C4-2B (cell line): ENCODE results near the gene POU6F2.

ENCODE experiments used
- H3K27ac ChIP-seq: fragments of 450-650 bp; 2 replicates; pipeline ENCODE4 v1.5.1; 2017
- CTCF ChIP-seq: fragments of 450-650 bp; conservative IDR thresholded peaks from 2 replicates; pipeline ENCODE4 v1.5.1; 2017; ENCODE audit warnings: mild to moderate bottlenecking
- ZFX ChIP-seq: fragments of 450-650 bp; IDR thresholded peaks from 2 replicates; pipeline ENCODE4 v1.6.1; 2017

Gene POU6F2

DNA sequence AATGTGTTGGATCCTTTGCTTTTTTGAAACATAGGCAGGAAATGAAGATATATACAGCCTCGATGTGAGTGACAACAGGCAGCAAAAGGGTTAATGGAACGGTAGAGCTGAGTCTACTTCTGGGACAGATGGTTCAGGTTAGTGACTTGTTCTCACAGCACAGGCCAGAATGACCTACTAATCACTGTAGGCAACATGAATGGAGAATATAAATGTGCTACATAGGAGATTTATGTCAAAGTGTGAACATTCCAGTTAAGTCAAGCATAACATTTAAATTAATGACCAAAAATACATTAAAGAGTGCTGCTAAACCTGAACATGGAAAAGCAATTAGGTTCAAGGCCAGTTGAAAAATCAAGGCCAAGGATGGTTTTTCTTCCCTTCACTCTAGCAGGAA is 235.2 kb downstream of the POU6F2 start:
- no peak for TF ChIP-seq ZFX
- no peak for TF ChIP-seq CTCF
- H3K27ac ChIP-seq = no peak overlapping the region

DNA sequence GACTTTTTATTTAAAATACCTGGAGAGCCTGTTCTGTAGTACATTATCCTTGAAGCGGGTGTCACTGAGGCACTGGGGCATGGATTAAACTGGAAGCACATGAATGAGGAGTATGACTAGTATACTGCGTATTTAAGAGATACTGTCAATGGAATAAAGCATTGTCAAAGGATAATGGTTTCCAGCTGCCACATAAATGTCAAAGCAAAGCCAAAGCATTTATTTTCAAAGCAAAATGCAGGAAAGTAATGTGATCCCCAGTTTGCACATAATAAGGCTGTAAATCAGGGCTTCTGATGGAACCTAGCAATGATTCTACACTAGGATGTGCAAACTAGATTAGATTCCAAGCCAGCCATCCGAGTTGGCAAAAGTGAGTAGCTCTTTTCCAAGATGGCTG is 240.1 kb downstream of the POU6F2 start:
- no peak overlapping the region for H3K27ac ChIP-seq
- no peak for TF ChIP-seq ZFX
- TF ChIP-seq CTCF = no peak

GRCh38 chr7:39219869-39220268 is 242.2 kb downstream of the POU6F2 start:
- TF ChIP-seq ZFX = no peak
- no peak for TF ChIP-seq CTCF
- H3K27ac ChIP-seq = no peak overlapping the region

DNA sequence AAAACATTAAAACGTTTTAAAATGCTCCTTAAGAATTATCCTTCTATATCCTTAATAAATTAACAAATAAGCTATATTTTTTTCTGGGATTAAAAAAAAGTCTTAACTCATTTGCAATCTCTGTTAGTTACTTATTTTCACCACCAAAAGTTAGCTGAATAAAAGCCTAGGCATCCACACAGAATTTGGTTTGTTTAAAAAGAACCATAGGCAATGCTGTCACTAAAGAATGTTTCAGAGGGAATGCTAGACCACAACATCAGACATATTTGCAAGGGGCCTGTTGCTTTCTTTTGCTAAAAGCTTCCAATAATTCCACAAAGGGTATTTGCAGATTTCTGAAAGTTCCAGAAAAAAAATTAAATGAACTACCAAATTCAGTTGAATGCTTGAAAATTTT is 244.2 kb downstream of the POU6F2 start:
- no peak for TF ChIP-seq ZFX
- TF ChIP-seq CTCF = no peak

DNA sequence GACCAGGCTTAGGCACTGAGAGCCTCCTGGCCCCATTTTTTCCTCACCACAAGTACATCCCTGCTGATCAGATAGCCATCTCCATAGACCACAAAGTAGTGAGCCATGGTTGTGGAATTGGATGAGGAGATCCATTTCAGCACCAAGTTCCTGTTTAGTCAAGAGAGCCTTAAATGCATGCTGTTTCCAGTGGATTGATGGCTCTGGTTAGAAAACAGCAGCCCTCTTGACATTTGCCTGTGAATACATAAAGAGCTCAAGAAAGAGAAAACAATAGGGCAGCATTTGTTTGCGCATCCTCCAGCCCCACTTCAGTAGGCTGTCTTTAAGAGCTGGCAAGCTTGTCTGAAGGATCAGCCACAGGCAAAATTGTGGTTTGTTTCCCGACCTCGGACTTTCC is 251.2 kb downstream of the POU6F2 start:
- H3K27ac ChIP-seq = no peak overlapping the region
- TF ChIP-seq CTCF (no peak), ZFX (no peak)

More for the DNA sequence above, 244.2 kb downstream of the POU6F2 start:
- no peak overlapping the region for H3K27ac ChIP-seq

DNA sequence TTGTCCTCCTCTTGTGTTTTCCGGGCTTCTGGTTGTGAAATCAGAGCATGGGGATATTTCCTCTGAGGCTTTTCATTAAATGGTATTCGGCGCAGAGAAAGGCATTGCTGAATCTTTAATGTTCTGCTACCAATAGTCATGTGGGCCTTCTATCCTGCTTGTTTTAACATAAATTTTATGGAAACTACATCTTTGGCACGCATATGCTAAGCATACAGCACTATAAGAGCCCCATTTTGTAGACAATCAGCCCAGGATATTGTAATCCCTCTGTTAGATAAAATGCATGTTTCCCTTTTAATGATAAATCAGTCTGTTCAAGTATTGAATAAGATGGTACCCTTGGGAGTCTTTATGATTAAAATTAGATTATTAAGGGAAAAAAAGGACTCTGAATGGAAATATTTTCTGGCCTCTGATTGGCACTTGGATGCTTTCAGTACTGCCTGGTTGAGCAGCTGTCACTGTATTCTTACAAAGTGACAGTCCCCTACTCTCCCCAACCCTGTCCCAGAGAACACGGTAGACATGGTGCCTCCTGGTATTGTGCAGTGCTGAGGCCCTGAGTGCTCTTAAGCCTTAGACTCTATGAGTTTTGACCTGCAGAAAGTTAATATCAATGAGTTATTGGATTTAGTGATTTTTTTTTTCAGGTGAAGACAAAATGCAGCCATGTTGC is 256.3 kb downstream of the POU6F2 start:
- TF ChIP-seq CTCF (no peak), ZFX (no peak)
- no peak overlapping the region for H3K27ac ChIP-seq

GRCh38 chr7:39238234-39238869 is 260.6 kb downstream of the POU6F2 start:
- no peak for TF ChIP-seq ZFX
- H3K27ac ChIP-seq = no peak overlapping the region

GRCh38 chr7:39240864-39241263 is 263.2 kb downstream of the POU6F2 start:
- no peak for TF ChIP-seq CTCF
- no peak overlapping the region for H3K27ac ChIP-seq
